Esophagus muscularis mucosa (tissue), 3 donors: ENCODE measurements around the gene SALL1.

Experiments used
- POLR2A ChIP-seq: fragments of 450-650 bp; IDR thresholded peaks from one replicate; pipeline ENCODE4 v1.6.1; 2017; ENCODE audit warnings: antibody characterized with exemption, moderate library complexity, mild to moderate bottlenecking, low read depth
- POLR2AphosphoS5 ChIP-seq, 2 donors: sonication (generic); formaldehyde crosslinking; IDR thresholded peaks; one replicate each; pipeline ENCODE4 v1.6.1; 2017; ENCODE audit warnings: antibody characterized with exemption in 2 of 2
- TF ChIP-seq, protein P1 (sequence below), 3 experiments: fragments of 200-600 bp in 2 of 3; fragments of 450-650 bp in 1 of 3; sonication (generic) in 2 of 3; IDR thresholded peaks; one replicate each; pipeline ENCODE4 v1.5.1; 2017 to 2019; ENCODE audit warnings: antibody characterized with exemption in 3 of 3, mild to moderate bottlenecking in 2 of 3, moderate library complexity in 1 of 3

DNA sequence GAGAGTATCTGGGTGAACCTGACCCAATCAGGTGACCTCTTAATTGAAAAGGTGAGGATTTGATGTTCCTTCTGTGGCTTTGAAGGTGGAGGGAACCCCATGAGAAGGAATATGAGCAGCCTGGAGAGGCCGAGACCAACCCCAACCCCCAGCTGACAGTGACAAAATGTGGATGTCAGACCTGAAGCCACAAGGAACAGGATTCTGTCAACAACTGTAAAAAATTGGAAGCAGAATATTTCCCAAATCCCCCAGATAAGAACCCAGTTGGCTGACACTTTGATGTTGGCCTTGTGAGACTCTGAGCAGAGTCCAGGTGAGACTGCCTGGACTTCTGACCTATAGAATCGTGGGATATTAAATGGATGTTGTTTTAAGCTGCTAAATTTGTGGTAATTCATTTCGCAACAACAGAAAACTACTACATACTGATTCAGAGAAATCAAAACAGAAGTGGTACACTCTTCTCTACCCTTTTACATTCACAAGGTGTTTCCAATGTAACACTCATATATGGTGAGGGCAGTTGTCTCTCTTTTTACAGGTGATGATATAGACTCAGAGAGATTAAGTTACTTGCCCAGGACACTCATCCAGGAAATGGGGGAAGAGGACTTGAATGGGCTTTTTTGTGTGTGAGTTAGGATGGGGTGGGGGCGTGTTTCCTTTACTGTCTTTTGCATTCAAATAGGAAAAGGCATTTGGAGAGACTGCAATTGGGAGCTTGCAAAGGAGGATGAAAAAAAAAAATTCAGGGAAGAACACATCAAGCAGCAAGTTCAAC is 29.8 kb upstream of the SALL1 start:
- TF ChIP-seq, protein P1, sequence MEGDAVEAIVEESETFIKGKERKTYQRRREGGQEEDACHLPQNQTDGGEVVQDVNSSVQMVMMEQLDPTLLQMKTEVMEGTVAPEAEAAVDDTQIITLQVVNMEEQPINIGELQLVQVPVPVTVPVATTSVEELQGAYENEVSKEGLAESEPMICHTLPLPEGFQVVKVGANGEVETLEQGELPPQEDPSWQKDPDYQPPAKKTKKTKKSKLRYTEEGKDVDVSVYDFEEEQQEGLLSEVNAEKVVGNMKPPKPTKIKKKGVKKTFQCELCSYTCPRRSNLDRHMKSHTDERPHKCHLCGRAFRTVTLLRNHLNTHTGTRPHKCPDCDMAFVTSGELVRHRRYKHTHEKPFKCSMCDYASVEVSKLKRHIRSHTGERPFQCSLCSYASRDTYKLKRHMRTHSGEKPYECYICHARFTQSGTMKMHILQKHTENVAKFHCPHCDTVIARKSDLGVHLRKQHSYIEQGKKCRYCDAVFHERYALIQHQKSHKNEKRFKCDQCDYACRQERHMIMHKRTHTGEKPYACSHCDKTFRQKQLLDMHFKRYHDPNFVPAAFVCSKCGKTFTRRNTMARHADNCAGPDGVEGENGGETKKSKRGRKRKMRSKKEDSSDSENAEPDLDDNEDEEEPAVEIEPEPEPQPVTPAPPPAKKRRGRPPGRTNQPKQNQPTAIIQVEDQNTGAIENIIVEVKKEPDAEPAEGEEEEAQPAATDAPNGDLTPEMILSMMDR (IDR thresholded peaks at IDR 0.05), result no peak
- TF ChIP-seq POLR2A (no peak), POLR2AphosphoS5 (IDR thresholded peaks at IDR 0.05) (no peak)
